A673 (cell line): ENCODE results near the gene ZNF516.

Source experiments
- CTCF ChIP-seq: fragments of 300-800, 200-600 bp; sonication (generic); conservative IDR thresholded peaks from 2 replicates; pipeline ENCODE4 v1.5.1; 2017; ENCODE audit warnings: low read depth, mild to moderate bottlenecking, antibody characterized with exemption, low read length, moderate library complexity, mixed read lengths
- EZH2 ChIP-seq: fragments of 200-600 bp; sonication (generic); IDR thresholded peaks from 2 replicates; pipeline ENCODE4 v1.6.1; 2017; ENCODE audit warnings: borderline replicate concordance, low read depth, mild to moderate bottlenecking, mixed read lengths, antibody characterized with exemption, low read length; ENCODE audit not compliant: poor library complexity, severe bottlenecking

GRCh38 chr18:76466410-76466991, 28.5 kb downstream of the ZNF516 start:
- TF ChIP-seq CTCF (no peak), EZH2 (no peak)
